ENCODE measurements around the gene EPS15. TPM values are rescaled to one million over a fixed set of nuclear protein-coding genes. Genes with fewer than 3 reads are reported as not detected.

EPS15 gene
- total and polyA plus RNA-seq, 2 of the 13 experiments (the other 11 are each of a cell fraction or from before 2014, with no cell fraction given), result 14.3 to 19.3 TPM

- Histone ChIP-seq H3K4me1 (ENCODE audit: insufficient read depth, low read length) (no peaks in the 10 kb centered on the region), H3K9ac (ENCODE audit: insufficient read depth, low read depth, low read length) (no peak overlapping the region), H3K79me2 (ENCODE audit: insufficient read depth, low read length) (no peaks in the 10 kb centered on the region), H3K27me3 (ENCODE audit: control insufficient read depth in 1 of 2, insufficient read depth in 2 of 2, low read length in 2 of 2) (no peaks in the 10 kb centered on the region), H3K27ac (ENCODE audit: extremely low read length, insufficient read depth, low read length) (no peak overlapping the region), H3K4me2 (ENCODE audit: low read depth, low read length) (no peak overlapping the region), H4K20me1 (ENCODE audit: insufficient read depth, low read length) (no peaks in the 10 kb centered on the region), H2AFZ (ENCODE audit: low read length) (no peak overlapping the region), H3K36me3 (replicated peaks in 1 of 2; ENCODE audit: control insufficient read depth in 1 of 2, insufficient read depth in 2 of 2, low read length in 2 of 2) (peaks cover 5 to 31% of the 10 kb centered on the region in 2 experiments; a peak in 4 of 5 replicates), H3K9me3 (ENCODE audit: low read length) (no peaks in the 10 kb centered on the region), H3K4me3 (replicated peaks in 1 of 3; ENCODE audit: insufficient read depth in 1 of 3, low read depth in 2 of 3, low read length in 3 of 3) (no peak overlapping the region)
- ChIA-PET CTCF (ENCODE audit: low intra/inter-chr PET ratio, low total read pairs) (no interaction called here), POLR2A (no interaction called here)
- ATAC-seq, result no peak
- in situ Hi-C loops (cut with HindIII; ENCODE audit: extremely low pct_ligation_motif_present, low pct_unique_long_range_greater_than_20kb), result no loop called here
- no peak for DNase-seq (ENCODE audit: low spot score)
- no TSS peak for BruUV-seq (replicated peaks)
- TF ChIP-seq ZFYVE20 (CRISPR knock-in tag; IDR thresholded peaks at IDR 0.05; ENCODE audit: borderline replicate concordance, low read depth) (no peak), RFX3 (CRISPR knock-in tag; IDR thresholded peaks at IDR 0.05) (no peak), MIER3 (CRISPR knock-in tag; IDR thresholded peaks at IDR 0.05; ENCODE audit: borderline replicate concordance) (no peak), CBX5 (CRISPR knock-in tag; IDR thresholded peaks at IDR 0.05; ENCODE audit: borderline replicate concordance) (no peak), TOE1 (CRISPR knock-in tag; IDR thresholded peaks at IDR 0.05) (no peak), EP300 (IDR thresholded peaks at IDR 0.05; ENCODE audit: low read depth in 2 of 2, low read length in 2 of 2) (no peak), EP300 (CRISPR knock-in tag; IDR thresholded peaks at IDR 0.05; ENCODE audit: borderline replicate concordance) (no peak), PHB2 (IDR thresholded peaks at IDR 0.05; ENCODE audit: partially characterized antibody) (no peak)
- WGBS (ENCODE audit: low lambda C conversion rate), result 84% methylated on average over 3 of the region's 3 CpGs
- intact Hi-C loops (cut with micrococcal nuclease; ENCODE audit: unreplicated experiment), result no loop called here
- no peak for FAIRE-seq
Observed at GRCh38 chr1:51444534-51445192, 74.4 kb downstream of the EPS15 start.

GRCh38 chr1:51444096-51444495 is 75.0 kb downstream of the EPS15 start:
- Histone ChIP-seq H3K27ac (ENCODE audit: extremely low read length, insufficient read depth, low read length) (no peak overlapping the region), H3K4me1 (ENCODE audit: insufficient read depth, low read length) (no peaks in the 10 kb centered on the region), H3K4me3 (replicated peaks in 1 of 3; ENCODE audit: insufficient read depth in 1 of 3, low read depth in 2 of 3, low read length in 3 of 3) (no peak overlapping the region), H3K27me3 (ENCODE audit: control insufficient read depth in 1 of 2, insufficient read depth in 2 of 2, low read length in 2 of 2) (no peaks in the 10 kb centered on the region; a peak in 1 of 5 replicates), H3K4me2 (ENCODE audit: low read depth, low read length) (no peak overlapping the region), H3K36me3 (replicated peaks in 1 of 2; ENCODE audit: control insufficient read depth in 1 of 2, insufficient read depth in 2 of 2, low read length in 2 of 2) (peaks cover 5 to 35% of the 10 kb centered on the region in 2 experiments; a peak in 4 of 5 replicates), H3K9ac (ENCODE audit: insufficient read depth, low read depth, low read length) (no peak overlapping the region), H4K20me1 (ENCODE audit: insufficient read depth, low read length) (no peaks in the 10 kb centered on the region), H3K79me2 (ENCODE audit: insufficient read depth, low read length) (no peaks in the 10 kb centered on the region), H2AFZ (ENCODE audit: low read length) (no peak overlapping the region), H3K9me3 (ENCODE audit: low read length) (no peaks in the 10 kb centered on the region)
- TF ChIP-seq FIP1L1 (IDR thresholded peaks at IDR 0.05; ENCODE audit: borderline replicate concordance, insufficient read depth, low read depth, low read length) (no peak), ZNF773 (CRISPR knock-in tag; IDR thresholded peaks at IDR 0.05; ENCODE audit: borderline replicate concordance) (no peak), TRAFD1 (CRISPR knock-in tag; IDR thresholded peaks at IDR 0.05; ENCODE audit: borderline replicate concordance) (no peak), HMGA1 (CRISPR knock-in tag; conservative IDR thresholded peaks at IDR 0.05) (no peak), MEIS1 (CRISPR knock-in tag; IDR thresholded peaks at IDR 0.05; ENCODE audit: borderline replicate concordance) (no peak)
- DNase-seq (ENCODE audit: low spot score) (no peak), ATAC-seq (no peak), FAIRE-seq (no peak)
- WGBS (ENCODE audit: low lambda C conversion rate), result 100% methylated on average over 1 of the region's 1 CpG
- ChIA-PET CTCF (ENCODE audit: low intra/inter-chr PET ratio, low total read pairs) (no interaction called here), POLR2A (no interaction called here)
- BruUV-seq (replicated peaks), result no TSS peak
- in situ Hi-C loops (cut with HindIII; ENCODE audit: extremely low pct_ligation_motif_present, low pct_unique_long_range_greater_than_20kb), result no loop called here
- intact Hi-C loops (cut with micrococcal nuclease; ENCODE audit: unreplicated experiment), result no loop called here
